Osteoblast (primary cell): Measurements from ENCODE around the gene ZBTB17. TPM values are rescaled to one million over a fixed set of nuclear protein-coding genes. Genes with fewer than 3 reads are reported as not detected.

Source experiments
- DNase-seq: peaks from one replicate; pipeline ENCODE4 v3.0.0; 2011; ENCODE audit warnings: low spot score, mixed read lengths; ENCODE audit not compliant: insufficient read length; ENCODE audit errors: missing footprints
- H2AFZ ChIP-seq: 2 replicates; pipeline ENCODE4 v1.6.0; 2011; ENCODE audit warnings: mild to moderate bottlenecking, low read length
- H3K27ac ChIP-seq: 2 replicates; pipeline ENCODE4 v1.5.1; 2011; ENCODE audit warnings: mild to moderate bottlenecking, low read depth, low read length, moderate library complexity
- H3K27me3 ChIP-seq: 2 replicates; pipeline ENCODE4 v1.6.0; 2012; ENCODE audit warnings: mild to moderate bottlenecking, control low read depth, inconsistent platforms, low read length, moderate library complexity; ENCODE audit not compliant: insufficient read depth
- H3K36me3 ChIP-seq: 2 replicates; pipeline ENCODE4 v1.5.1; 2011; ENCODE audit warnings: mild to moderate bottlenecking, low read length, control low read depth, moderate library complexity; ENCODE audit not compliant: insufficient read depth
- H3K4me1 ChIP-seq: 2 replicates; pipeline ENCODE4 v1.5.1; 2011; ENCODE audit warnings: mild to moderate bottlenecking, low read length, control low read depth, moderate library complexity; ENCODE audit not compliant: insufficient read depth
- H3K4me2 ChIP-seq: 2 replicates; pipeline ENCODE4 v1.6.0; 2011; ENCODE audit warnings: mild to moderate bottlenecking, low read length; ENCODE audit not compliant: insufficient read depth
- H3K4me3 ChIP-seq: fragments of 200-600 bp; sonication (generic); 3 replicates; pipeline ENCODE4 v1.5.1; 2012; ENCODE audit warnings: mild to moderate bottlenecking, low read length, inconsistent platforms; ENCODE audit not compliant: insufficient read depth
- H3K79me2 ChIP-seq: 2 replicates; pipeline ENCODE4 v1.6.0; 2012; ENCODE audit warnings: mild to moderate bottlenecking, low read length, control low read depth, inconsistent platforms; ENCODE audit not compliant: insufficient read depth
- H3K9me3 ChIP-seq: 2 replicates; pipeline ENCODE4 v1.5.1; 2011; ENCODE audit warnings: low read depth, low read length, control low read depth
- H4K20me1 ChIP-seq: 2 replicates; pipeline ENCODE4 v1.6.0; 2012; ENCODE audit warnings: mild to moderate bottlenecking, low read length, control low read depth; ENCODE audit not compliant: insufficient read depth
- CTCF ChIP-seq: IDR thresholded peaks from 2 replicates; pipeline ENCODE4 v1.5.1; 2011; ENCODE audit warnings: mild to moderate bottlenecking, low read depth, low read length, moderate library complexity; ENCODE audit errors: extremely low read depth
- total RNA-seq: library from RNA; depleted of rRNA; stranded (reverse); fragments of >200 nt; gene quantifications from 2 replicates; pipeline ENCODE4 v1.2.3, GENCODE V29; 2012

The ZBTB17 gene
- total RNA-seq, 1 donor = 29.7 TPM

- Histone ChIP-seq H4K20me1 (peaks cover 14% of the 10 kb centered on the region), H3K4me2 (no peak overlapping the region), H3K9me3 (no peaks in the 10 kb centered on the region), H3K36me3 (peaks cover 59% of the 10 kb centered on the region), H3K4me3 (no peak overlapping the region), H3K4me1 (peaks cover 33% of the 10 kb centered on the region), H2AFZ (no peak overlapping the region), H3K27me3 (no peaks in the 10 kb centered on the region), H3K79me2 (peaks cover 36% of the 10 kb centered on the region), H3K27ac (no peak overlapping the region)
- no peak for TF ChIP-seq CTCF
- peak; percentile 55 for DNase-seq
Observed at GRCh38 chr1:15945832-15946448, 30.0 kb downstream of the ZBTB17 start.

GRCh38 chr1:15945011-15945831 is 30.7 kb downstream of the ZBTB17 start:
- Histone ChIP-seq H2AFZ (no peak overlapping the region), H3K36me3 (peaks cover 65% of the 10 kb centered on the region), H3K79me2 (peaks cover 29% of the 10 kb centered on the region), H3K9me3 (no peaks in the 10 kb centered on the region), H4K20me1 (peaks cover 14% of the 10 kb centered on the region), H3K4me1 (peaks cover 26% of the 10 kb centered on the region), H3K4me2 (no peak overlapping the region), H3K27ac (no peak overlapping the region), H3K4me3 (no peak overlapping the region), H3K27me3 (no peaks in the 10 kb centered on the region)
- TF ChIP-seq CTCF = no peak
- DNase-seq = peak; percentile 78

DNA sequence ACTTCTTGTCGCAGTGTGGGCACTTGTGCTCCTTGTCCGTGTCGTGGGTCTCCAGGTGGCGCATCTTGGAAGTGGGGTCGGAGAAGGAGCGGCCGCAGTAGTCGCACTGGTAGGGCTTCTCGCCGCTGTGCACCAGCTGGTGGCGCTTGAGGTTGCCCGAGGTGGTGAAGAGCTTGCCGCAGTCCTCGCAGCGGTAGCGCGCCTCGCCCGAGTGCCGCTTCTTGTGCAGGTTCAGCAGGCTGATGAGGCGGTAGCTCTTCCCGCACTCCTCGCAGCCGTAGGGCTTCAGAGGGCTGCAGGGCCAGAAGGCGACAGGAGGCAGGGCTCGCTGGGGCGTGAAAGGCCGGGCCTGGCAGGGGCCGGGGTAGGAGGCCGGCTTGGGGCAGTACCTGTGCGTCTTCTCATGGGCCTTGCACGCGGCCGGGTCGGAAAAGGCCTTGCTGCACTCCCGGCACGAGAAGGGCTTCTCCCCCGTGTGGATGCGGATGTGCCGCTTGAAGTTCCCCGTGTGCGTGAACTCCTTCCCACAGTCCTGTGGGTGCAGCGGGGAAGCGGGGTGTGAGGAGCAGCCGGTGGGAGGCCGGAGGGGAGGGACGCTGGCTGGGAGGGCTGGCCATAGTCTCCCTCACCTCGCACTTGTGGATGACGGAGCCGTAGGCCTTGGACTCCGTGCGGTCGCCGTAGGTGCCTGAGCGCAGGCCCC is 31.4 kb downstream of the ZBTB17 start:
- no peaks in the 10 kb centered on the region for H3K27me3 ChIP-seq
- no peak overlapping the region for H3K27ac ChIP-seq
- DNase-seq = peak; percentile 69
- no peak overlapping the region for H2AFZ ChIP-seq
- TF ChIP-seq CTCF = no peak
- no peak overlapping the region for H3K4me3 ChIP-seq
- peaks cover 70% of the 10 kb centered on the region for H3K36me3 ChIP-seq
- H3K4me2 ChIP-seq = no peak overlapping the region
- H3K79me2 ChIP-seq = peaks cover 29% of the 10 kb centered on the region
- peaks cover 14% of the 10 kb centered on the region for H4K20me1 ChIP-seq
- H3K4me1 ChIP-seq = peaks cover 23% of the 10 kb centered on the region
- no peaks in the 10 kb centered on the region for H3K9me3 ChIP-seq

DNA sequence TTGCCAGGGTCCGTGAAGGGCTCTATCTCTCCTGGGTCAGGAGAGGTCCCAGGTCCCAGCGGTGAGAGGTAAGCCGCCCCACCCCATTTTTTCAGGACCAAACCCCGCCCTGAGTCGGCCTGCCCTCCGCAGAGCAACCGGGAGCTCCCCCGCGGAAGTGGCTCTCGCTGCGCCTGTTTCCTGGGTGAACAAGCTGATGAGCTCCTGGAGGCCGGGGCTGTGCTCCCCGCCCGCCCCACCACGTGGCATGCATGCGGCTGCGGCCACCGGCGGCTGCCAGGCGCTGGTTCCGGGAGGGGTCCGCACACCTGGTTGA is 32.0 kb downstream of the ZBTB17 start:
- H3K4me2 ChIP-seq = no peak overlapping the region
- no peak overlapping the region for H2AFZ ChIP-seq
- H3K79me2 ChIP-seq = peaks cover 29% of the 10 kb centered on the region
- no peaks in the 10 kb centered on the region for H3K27me3 ChIP-seq
- DNase-seq = peak; percentile 66
- H3K27ac ChIP-seq = no peak overlapping the region
- H4K20me1 ChIP-seq = peaks cover 14% of the 10 kb centered on the region
- no peaks in the 10 kb centered on the region for H3K9me3 ChIP-seq
- peaks cover 23% of the 10 kb centered on the region for H3K4me1 ChIP-seq
- H3K4me3 ChIP-seq = no peak overlapping the region
- peaks cover 74% of the 10 kb centered on the region for H3K36me3 ChIP-seq
- no peak for TF ChIP-seq CTCF
